NCI-H526 (cell line): ENCODE data around the gene TBC1D22A.

Experiments
- DNase-seq, 2 experiments: peaks; one replicate each; lab custom pipeline; 2025; lab: John Stamatoyannopoulos, UW

TBC1D22A gene, protein sequence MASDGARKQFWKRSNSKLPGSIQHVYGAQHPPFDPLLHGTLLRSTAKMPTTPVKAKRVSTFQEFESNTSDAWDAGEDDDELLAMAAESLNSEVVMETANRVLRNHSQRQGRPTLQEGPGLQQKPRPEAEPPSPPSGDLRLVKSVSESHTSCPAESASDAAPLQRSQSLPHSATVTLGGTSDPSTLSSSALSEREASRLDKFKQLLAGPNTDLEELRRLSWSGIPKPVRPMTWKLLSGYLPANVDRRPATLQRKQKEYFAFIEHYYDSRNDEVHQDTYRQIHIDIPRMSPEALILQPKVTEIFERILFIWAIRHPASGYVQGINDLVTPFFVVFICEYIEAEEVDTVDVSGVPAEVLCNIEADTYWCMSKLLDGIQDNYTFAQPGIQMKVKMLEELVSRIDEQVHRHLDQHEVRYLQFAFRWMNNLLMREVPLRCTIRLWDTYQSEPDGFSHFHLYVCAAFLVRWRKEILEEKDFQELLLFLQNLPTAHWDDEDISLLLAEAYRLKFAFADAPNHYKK

DNA sequence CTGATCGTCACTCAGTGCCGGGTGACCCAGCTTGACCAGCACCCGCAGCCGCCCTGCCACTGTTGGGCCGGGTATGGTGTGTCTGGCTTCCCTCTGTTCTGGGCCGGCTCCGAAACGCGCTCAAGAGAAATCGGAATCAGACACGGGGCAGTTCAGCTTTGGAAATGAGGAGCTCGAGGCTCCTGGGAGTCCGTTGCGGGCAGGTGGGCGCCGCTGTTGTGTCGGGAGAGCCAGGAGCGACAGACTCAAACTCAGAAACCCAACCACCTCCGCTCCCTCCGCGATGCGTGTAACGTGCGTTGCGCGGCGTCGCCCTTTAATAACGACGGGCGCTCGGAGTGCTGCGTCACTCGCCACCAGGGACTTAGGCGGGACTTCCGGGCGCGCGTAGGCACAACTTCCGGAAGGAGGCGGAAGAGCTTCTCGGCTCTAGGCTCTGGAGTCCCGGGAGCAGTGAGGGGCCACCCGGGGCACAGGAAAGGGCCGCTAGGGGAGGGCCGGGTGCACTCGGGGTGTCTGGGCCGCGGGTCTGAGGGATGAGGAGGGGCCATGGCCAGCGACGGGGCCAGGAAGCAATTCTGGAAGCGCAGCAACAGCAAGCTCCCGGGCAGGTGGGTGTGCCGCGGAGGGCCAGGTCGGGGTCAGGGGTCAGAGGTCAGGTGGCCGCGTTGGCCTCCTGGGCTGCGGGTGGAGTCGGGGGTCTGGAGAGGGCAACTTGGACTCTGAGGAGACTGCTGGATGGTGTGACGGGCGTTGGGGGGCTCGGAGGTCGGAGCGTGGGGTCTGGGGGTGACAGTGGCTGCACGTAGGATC lies at the start of gene TBC1D22A:
TSS of gene TBC1D22A (plus strand) at position 413 of the 813 bp plus-strand sequence. CDS start at position 550, 137 bp downstream.
- peak; percentile 83 to 94 for DNase-seq

DNA sequence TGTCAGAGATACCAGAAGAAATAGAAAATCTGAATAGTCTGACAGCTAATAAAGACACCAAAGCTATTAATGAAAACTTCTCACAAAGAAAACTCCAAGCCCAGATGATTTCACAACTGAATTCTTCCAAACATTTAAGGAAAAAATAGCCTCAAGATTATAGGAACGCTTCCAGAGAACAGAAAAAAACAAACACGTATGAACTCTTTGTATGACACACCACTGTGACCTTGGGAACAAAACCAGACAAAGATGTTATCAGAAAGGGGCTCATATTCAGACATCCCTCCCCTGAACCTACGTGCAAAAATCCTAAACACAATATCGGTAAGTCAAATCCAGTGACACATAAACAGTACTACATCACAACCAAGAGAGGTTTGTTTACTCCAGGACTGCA lies 47.9 kb upstream of the TBC1D22A start:
- no peak for DNase-seq

DNA sequence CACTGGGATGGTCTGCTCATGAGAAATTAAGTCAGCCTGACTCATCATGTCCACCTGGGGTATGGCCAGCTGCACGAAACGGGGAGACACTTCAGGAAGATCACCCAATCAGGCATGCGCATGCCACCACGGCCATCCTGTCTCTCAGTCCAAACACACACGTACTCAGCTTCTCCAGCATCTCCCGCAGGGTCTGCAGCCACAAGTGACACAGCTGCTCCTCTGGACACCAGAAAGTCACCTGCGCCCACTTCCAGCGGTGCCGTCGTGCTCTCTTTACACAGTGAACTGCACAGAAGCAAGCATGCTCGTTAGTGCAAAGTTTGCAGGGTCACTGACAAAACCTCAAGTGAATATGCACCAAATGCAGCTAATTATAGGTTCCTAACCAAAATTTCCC lies 42.5 kb upstream of the TBC1D22A start:
- DNase-seq, result no peak

DNA sequence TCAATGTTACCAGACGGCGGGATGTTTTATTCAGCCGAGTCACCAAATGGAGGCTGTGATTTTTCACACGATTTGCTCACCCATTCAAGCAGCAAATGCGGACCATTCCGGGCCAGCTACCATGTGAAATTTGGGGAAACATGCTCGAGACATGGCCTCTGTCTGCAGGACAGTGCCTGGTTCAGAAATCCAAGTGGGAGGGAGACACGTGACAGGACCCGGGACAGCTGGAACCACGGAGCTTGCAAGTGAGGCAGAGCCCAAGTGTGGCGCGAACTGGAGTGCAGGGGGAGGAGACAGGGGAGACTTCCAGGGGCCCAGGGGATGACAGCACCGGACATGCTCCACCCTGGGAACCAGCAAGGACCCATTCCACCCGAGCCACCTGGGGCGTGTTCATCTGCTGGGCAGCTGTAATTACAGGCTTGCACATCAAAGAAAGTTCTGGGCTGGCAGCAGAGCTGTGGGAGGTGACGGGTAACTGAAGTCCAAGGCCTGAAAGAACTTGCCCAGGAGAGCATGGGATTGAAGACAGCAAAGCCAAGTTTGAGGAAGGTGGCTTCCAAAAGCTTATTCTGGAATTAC lies 40.9 kb upstream of the TBC1D22A start:
- DNase-seq, result no peak

DNA sequence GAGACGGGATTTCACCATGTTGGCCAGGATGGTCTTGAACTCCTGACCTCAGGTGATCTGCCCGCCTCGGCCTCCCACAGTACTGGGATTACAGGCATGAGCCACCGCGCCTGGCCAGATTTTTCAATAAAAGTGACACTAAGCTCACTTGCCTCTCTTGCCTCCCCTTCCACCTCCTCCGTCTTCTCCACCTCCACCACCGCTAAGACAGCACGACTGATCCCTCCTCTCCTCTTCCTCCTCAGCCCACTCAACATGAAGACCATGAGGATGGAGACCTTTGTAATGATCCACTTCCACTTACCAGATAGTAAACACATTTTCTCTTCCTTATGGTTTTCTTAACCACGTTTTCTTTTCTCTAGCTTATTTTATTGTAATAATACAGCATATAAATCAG lies 38.6 kb upstream of the TBC1D22A start:
- DNase-seq, result no peak

DNA sequence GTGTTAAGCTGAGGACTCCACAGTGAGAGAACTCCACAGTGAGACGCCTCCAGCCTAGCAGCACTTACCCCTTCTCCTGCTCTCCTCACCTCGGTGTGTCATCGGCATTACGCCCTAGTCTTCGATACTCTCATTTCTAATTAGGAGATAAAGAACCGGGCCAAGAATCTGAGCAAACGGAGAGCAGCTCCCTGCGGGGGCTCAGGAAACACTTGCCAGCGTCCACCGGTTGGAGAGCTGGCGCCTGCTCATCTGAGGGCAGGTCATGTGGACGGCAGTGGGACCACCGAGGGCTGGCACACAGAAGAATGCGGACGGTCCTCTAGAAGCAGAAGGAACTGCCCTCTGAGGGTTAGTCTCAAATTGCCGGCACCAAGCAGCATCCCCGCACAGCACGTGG lies 37.4 kb upstream of the TBC1D22A start:
- DNase-seq, result no peak

DNA sequence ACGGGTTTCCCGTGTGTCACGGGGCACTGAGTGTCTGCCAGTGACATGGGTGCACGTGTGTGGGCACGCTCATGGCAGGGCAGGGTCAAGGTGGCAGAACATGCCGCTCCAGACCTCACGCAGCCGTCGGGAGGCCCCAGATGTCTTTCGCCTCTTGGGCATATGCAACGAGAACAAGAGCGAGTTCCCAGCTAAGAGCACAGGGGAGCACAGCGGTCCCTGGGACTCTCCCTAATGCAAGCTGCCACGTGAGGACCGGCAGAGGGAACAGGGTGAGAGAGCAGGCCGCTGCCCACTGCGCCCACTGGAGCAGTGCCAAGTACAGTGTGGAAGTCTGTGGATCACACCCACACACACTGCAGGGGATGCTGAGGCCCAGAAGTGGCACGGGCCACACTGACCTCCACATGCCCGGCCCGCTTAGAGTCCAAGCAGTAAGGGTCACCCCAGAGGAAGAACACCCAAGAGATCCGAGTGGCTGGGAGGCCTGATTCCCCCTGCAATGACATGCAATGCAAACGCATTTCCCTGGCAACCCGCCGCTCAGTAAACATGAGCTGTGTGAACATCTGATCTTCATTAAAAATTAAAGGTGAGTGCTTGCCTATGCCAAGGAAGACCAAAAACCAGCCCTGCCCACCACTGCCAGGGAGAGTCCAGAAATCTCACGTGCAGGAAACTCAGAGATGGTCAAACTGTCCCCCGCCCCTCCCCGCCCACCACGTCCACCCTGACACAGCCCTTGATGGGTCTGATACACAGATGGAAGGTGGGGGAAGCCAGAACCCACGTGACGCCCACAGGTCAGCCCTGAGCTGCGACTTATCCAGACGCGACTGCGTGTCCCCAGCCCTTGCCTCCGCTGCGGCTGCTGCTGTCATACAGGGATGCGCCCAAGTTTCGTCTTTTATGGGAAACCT lies 36.1 kb upstream of the TBC1D22A start:
- peak; percentile 16 to 61 for DNase-seq

DNA sequence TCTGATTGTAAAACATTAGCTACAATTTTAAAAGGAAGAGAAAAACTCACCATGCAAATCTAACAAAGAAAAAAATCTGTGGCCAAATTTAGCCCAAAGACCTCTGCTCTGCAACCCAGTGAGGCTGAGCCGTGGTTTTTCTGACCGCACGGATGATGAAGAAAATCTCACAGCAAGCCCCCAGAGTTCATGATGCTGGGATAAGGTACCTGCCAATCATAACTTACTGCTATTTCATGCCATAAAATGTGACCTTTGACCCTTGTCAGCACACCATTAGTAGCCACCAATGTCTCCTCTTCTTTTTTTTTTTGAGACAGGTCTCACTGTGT lies 35.5 kb upstream of the TBC1D22A start:
- no peak for DNase-seq

DNA sequence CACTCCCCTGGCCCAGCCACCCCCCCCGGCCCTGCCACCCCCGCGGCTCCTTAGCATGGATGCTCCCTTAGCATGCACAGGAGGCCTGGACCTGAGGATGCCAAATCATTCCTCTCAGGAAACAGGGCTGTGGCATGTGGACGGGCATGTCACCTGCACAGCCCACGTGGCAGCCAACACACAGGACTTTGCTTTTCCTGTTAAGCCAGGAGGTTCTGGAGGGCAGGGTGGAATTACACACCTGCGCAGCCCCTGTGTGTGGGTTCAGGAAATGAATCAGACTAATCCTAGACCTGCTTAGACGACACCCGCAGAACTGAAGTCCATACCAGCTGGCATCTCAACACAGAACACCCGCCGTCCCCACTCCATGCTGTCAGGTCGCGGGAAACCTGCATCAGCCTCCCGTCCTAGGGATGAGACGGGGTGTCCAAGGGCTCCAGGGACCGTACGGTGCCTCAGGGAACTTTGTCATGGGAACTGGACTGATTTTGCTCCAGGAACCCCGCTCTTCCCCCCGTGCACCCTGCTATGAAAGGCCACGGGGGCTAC lies 34.6 kb upstream of the TBC1D22A start:
- DNase-seq, result no peak

DNA sequence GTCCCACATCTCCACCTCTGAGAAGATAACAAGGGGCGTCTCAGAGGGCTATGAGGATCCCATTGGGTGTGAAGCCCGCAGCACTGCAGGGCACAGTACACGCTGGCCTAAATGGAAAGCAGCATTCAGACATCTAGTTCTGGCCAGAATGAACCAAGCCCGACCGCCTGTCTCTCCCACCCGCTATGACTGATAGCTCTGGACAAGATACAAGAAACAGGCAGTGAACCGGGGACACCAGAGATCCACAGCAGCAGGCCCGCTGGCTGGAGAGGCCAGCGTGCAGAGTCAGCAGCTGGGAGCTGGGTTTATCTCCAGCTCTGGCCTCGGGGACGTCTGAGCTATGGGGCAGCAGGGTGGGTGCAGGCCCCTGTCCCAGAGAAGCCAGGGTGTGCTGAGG lies 34.0 kb upstream of the TBC1D22A start:
- DNase-seq, result no peak

DNA sequence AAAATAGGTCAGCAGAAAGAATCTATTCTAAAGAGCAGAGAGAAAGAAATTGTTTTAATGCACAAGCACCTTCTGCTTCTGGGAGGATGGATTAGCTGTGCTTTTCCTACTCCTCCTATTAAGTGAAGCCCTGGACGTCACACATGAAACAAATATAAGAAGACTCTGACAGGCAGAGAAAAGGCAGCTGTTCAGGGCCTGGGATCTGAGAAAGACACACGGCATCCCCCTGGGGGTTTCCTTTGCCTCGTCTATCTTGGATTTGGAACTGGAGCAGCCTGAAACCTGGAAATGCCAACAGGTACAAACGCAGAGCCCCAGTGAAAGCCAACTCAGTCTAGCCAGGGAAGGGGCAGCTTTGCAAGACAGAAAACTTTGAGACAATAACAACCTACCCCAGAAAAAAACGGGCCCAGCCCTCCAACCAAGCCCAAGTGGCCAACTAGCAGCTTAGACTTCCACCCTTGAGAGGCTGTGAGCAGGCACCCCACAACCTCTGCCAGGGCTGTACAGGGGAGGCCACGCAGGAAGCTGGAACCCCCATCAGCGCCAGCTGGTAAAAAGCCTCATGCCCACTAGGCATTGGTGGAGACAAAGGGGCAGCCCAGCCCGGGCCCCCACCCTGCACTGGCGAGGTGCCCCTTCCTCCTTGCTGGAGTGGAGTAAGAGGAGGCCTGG lies 31.7 kb upstream of the TBC1D22A start:
- DNase-seq, result no peak

DNA sequence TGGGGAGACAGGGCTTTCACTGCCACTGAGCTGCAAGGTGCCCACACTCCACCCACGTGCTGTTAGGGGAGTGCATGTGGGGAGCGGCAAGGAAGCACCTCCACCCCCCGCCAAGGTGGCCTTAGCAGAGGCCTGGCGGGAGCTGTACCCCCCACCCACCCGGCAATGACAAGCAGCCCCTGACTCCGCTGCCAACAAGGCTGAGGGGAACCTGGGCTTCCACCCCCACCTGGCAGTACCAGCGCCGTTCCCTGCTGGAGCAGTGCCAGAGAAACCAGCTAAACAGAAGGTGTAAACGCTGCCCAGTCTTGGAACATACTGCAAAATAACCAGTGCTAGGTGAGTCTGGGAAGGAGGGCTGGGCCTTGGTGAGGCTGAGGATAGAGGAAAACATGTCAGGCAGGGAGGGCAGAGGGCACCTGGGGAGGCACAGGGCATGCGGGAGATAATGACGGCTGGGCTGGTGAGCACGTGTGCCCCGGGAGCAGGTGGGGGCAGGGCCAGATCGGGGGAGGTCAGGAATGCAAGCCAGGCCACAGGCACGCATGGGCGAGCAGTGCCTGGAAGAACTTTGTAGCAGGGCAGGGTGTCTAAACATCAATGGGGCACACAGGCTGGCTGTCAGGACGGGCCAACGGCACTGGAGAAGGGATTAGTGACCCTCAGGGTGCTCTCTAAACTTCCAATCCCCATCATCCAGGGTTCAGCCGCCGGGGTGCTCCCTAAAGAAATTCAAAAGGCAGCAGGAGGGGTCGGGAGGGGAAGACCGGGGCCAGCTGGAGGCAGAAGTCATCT lies 31.0 kb upstream of the TBC1D22A start:
- peak; percentile 12 to 31 for DNase-seq

DNA sequence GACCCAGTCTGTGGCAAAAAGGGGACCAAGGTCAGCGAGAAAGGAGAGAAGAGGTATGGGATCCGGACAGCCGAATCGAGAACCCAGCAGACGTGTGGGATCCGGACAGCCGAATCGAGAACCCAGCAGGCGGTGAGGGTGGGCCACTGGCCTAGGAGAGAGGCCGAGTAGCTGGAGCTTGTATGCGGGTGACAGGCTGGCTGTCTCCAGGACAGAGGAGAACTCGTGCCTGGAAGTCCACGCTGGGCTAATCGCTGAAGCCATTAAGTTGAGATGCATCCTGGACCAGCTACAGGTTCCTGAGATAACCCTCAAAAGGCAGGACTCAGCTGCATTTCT lies 30.4 kb upstream of the TBC1D22A start:
- no peak for DNase-seq

DNA sequence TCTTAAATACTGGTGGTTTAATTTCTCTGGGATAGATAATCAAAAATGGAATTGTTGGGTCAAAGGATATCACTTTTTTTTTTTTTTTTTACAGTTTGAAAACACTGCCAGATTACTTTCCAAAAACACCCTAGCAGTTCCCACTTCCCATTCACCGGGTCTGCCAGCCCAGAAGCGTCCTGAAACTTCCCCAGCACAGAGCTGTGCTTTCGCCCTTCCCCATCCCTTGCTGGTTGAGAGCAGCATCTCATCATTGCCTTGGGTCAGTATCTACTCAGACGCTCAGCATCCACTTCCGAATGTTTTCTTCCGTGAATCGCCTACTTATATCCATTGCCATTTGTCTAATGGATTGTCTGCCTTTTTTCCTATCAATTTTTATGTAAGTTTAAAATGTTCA lies 29.9 kb upstream of the TBC1D22A start:
- no peak for DNase-seq

DNA sequence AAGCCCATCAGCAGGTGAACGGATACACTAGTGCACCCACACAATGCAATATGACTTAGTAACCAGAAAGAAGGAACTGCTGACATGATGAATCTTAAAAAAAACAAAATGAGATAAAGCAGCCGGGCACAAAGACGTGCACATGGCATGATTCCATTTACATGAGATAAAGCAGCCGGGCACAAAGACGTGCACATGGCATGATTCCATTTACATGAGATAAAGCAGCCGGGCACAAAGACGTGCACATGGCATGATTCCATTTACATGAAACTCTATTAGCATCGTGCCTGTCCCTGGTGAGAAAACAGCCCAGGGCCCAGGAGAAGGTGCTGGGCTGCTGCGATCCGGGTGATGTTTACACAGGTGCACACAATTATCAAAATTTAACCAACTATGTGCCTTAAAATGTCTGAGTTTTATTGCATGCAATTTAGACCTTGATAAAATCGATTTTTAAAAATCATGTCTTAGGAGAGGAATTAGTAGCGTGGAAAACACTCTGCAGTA lies 28.2 kb upstream of the TBC1D22A start:
- DNase-seq, result peak; percentile 51 to 60

DNA sequence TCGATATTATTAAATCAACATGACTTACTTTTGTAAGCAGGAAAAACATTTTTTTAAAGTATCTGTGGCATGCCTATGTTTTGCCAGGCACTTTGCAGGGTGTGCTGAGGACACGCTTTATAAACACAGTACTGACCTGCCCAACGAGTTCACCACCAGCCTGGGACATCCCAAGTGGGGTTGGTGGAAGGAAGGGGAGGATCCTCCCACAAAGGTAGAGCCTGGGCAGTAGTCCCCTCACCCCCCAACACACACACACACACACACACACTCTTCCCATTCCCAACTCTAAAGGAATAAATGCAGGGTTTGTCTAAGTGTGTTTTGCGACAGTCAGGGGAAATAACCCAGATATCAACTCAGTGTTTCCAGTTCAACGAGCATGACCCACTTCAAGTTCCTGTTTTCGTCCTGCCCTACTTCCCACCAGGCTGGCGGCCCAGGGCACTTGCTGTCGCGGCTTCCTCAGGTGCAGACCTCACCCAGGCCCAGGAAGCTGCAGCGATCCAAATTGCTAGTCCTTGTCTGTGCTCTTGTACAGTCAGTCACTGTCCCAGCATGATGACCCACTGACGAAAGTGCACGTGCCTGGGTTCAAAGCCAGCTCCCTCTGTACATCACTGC lies 27.5 kb upstream of the TBC1D22A start:
- DNase-seq, result peak; percentile 50 to 54

DNA sequence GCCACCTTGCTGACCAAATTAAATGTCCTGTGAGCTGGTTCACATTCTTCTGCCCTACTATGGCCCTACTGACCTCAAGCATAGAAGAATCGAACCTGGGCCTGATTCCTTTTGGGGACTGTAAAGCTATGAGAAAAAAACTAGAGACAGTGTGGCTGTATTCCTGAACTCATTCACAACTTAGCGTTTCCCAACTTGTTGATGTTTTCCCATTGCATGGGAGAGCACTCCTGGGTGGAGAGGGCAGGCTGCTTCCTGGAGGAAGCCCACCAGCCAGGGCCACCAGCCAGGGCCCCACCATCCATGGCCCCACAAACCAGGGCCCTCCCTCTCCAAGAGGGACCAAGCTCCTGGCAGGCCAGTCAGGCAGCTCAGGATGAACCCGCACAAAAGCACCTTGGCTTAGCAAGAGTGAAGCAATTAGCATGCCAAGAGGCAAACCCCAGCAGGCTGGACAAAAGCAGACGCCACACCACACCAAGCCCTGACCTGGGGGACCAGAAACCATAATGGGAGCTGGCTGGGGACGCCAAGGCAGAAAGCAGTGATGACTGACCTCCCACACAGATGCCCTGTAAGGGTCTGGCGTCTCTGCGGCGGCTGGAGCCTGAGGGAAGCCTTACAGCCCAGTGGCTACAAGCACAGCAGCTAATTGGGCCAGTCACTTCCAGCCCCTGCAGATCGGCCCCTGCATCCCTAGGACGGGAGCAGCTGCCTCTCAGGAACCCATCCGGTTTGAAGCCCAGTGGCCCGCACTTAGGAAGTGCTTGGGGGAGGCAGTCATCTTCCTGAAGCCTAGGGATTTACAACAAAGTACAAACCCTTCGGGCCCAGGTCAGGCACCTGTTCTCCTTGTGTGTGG lies 26.5 kb upstream of the TBC1D22A start:
- DNase-seq, result peak in 1 of 2 experiments; percentile 13

DNA sequence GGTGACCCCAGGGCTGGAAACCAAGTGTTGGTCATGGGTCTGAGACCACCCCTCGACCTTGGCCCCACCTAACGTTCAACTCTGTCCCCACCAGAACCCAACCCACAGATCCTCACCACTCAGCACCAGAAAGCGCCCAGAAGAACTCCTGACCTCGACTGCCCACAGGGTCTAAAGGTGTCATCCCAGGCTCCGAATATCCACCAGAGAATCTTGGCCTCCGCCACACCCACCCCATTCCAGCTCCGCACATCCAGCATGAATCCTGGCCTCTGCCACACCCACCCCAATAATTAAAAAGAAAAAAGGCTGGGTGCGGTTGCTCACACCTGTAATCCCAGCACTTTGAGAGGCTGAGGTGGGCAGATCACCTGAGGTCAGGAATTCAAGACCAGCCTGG lies 25.7 kb upstream of the TBC1D22A start:
- DNase-seq, result no peak
